GM18520 (cell line): Measurements from ENCODE around the gene SCFD1.

ENCODE experiments used
- ATAC-seq: cut with Tn5 transposase; IDR thresholded peaks from one replicate; pipeline ENCODE4 v1.9.1; 2021; ENCODE audit not compliant: unreplicated experiment

SCFD1 gene

GRCh38 chr14:30754778-30755177, 132.7 kb downstream of the SCFD1 start:
- ATAC-seq = no peak

- ATAC-seq = no peak
Measured at GRCh38 chr14:30756594-30756993, 134.5 kb downstream of the SCFD1 start.

GRCh38 chr14:30757082-30757481, 135.0 kb downstream of the SCFD1 start:
- peak; percentile 74 for ATAC-seq

GRCh38 chr14:30759172-30760125, 137.3 kb downstream of the SCFD1 start:
- no peak for ATAC-seq

- no peak for ATAC-seq
Measured at GRCh38 chr14:30763891-30764290, 141.8 kb downstream of the SCFD1 start.

GRCh38 chr14:30767624-30768023, 145.5 kb downstream of the SCFD1 start:
- ATAC-seq = no peak

- no peak for ATAC-seq
Measured at GRCh38 chr14:30768791-30769190, 146.7 kb downstream of the SCFD1 start.

- ATAC-seq = no peak
Measured at GRCh38 chr14:30770376-30770775, 148.3 kb downstream of the SCFD1 start.

- no peak for ATAC-seq
Measured at GRCh38 chr14:30771595-30771994, 149.5 kb downstream of the SCFD1 start.

GRCh38 chr14:30779210-30779609, 157.1 kb downstream of the SCFD1 start:
- peak; percentile 62 for ATAC-seq
